Transverse colon (tissue), 4 donors: ENCODE data around the gene CCL4L2.
"Not testable (repeated sequence)": the region's sequence is repeated elsewhere in the genome, so short reads cannot be mapped to it uniquely, and the experiment has no call there.

Experiments
- POLR2AphosphoS5 ChIP-seq, 3 donors: sonication (generic); formaldehyde crosslinking; IDR thresholded peaks; one replicate each; pipeline ENCODE4 v1.6.1; 2016; ENCODE audit warnings: antibody characterized with exemption in 3 of 3
- TF ChIP-seq, protein P1 (sequence below), 5 experiments: fragments of 200-600 bp in 3 of 5; fragments of 450-650 bp in 2 of 5; sonication (generic) in 3 of 5; IDR thresholded peaks; 1 replicate in 2 of 5; 2 replicates in 3 of 5; pipeline ENCODE4 v1.5.1; 2016 to 2017; ENCODE audit warnings: antibody characterized with exemption in 5 of 5, inconsistent platforms in 3 of 5, mild to moderate bottlenecking in 2 of 5, moderate library complexity in 1 of 5

- TF ChIP-seq, protein P1, sequence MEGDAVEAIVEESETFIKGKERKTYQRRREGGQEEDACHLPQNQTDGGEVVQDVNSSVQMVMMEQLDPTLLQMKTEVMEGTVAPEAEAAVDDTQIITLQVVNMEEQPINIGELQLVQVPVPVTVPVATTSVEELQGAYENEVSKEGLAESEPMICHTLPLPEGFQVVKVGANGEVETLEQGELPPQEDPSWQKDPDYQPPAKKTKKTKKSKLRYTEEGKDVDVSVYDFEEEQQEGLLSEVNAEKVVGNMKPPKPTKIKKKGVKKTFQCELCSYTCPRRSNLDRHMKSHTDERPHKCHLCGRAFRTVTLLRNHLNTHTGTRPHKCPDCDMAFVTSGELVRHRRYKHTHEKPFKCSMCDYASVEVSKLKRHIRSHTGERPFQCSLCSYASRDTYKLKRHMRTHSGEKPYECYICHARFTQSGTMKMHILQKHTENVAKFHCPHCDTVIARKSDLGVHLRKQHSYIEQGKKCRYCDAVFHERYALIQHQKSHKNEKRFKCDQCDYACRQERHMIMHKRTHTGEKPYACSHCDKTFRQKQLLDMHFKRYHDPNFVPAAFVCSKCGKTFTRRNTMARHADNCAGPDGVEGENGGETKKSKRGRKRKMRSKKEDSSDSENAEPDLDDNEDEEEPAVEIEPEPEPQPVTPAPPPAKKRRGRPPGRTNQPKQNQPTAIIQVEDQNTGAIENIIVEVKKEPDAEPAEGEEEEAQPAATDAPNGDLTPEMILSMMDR (IDR thresholded peaks at IDR 0.05) = not testable (repeated sequence)
- TF ChIP-seq POLR2AphosphoS5 (IDR thresholded peaks at IDR 0.05) = not testable (repeated sequence)
Observed at GRCh38 chr17:36229644-36230043, 18.8 kb downstream of the CCL4L2 start.
